ENCODE measurements around the gene CHD2.

GRCh38 chr15:93017526-93017925 lies 117.4 kb downstream of the CHD2 start:
- TF ChIP-seq SIN3A (IDR thresholded peaks at IDR 0.05; ENCODE audit: borderline replicate concordance, insufficient read depth, low read length) (no peak), TAF1 (IDR thresholded peaks at IDR 0.05; ENCODE audit: borderline replicate concordance, insufficient read depth, low read length) (no peak), POLR2AphosphoS5 (IDR thresholded peaks at IDR 0.05; ENCODE audit: low read depth, low read length) (no peak), FOXP2 (optimal IDR thresholded peaks at IDR 0.05; ENCODE audit: borderline replicate concordance, extremely low read depth, extremely low read length, insufficient read depth) (no peak)
- TF ChIP-seq, protein P1, sequence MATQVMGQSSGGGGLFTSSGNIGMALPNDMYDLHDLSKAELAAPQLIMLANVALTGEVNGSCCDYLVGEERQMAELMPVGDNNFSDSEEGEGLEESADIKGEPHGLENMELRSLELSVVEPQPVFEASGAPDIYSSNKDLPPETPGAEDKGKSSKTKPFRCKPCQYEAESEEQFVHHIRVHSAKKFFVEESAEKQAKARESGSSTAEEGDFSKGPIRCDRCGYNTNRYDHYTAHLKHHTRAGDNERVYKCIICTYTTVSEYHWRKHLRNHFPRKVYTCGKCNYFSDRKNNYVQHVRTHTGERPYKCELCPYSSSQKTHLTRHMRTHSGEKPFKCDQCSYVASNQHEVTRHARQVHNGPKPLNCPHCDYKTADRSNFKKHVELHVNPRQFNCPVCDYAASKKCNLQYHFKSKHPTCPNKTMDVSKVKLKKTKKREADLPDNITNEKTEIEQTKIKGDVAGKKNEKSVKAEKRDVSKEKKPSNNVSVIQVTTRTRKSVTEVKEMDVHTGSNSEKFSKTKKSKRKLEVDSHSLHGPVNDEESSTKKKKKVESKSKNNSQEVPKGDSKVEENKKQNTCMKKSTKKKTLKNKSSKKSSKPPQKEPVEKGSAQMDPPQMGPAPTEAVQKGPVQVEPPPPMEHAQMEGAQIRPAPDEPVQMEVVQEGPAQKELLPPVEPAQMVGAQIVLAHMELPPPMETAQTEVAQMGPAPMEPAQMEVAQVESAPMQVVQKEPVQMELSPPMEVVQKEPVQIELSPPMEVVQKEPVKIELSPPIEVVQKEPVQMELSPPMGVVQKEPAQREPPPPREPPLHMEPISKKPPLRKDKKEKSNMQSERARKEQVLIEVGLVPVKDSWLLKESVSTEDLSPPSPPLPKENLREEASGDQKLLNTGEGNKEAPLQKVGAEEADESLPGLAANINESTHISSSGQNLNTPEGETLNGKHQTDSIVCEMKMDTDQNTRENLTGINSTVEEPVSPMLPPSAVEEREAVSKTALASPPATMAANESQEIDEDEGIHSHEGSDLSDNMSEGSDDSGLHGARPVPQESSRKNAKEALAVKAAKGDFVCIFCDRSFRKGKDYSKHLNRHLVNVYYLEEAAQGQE (IDR thresholded peaks at IDR 0.05; ENCODE audit: insufficient read depth in 1 of 2, low read depth in 2 of 2, low read length in 2 of 2) = no peak

Measured in PFSK-1 (cell line).